Ovary (tissue), 3 donors: ENCODE measurements around the gene TEX261.
"Not testable (repeated sequence)": the region's sequence is repeated elsewhere in the genome, so short reads cannot be mapped to it uniquely, and the experiment has no call there.

Source experiments
- CTCF ChIP-seq, 3 donors: fragments of 450-650 bp in 2 of 3; fragments of 200-600 bp in 1 of 3; IDR thresholded peaks; one replicate each; pipeline versions ENCODE4 v1.5.1 to v1.8.0; 2016 to 2022; ENCODE audit warnings: antibody characterized with exemption in 3 of 3, mild to moderate bottlenecking in 1 of 3
- POLR2A ChIP-seq: fragments of 450-650 bp; IDR thresholded peaks from one replicate; pipeline ENCODE4 v1.6.1; 2017; ENCODE audit warnings: antibody characterized with exemption, mild to moderate bottlenecking, moderate library complexity
- donor health status: DM: no; HTN: no; CAD: no.

- not testable (repeated sequence) for TF ChIP-seq CTCF (IDR thresholded peaks at IDR 0.05); POLR2A
Observed at GRCh38 chr2:71023553-71024243, 29.0 kb upstream of the TEX261 start.
